Fibroblast of lung (primary cell): ENCODE data around the gene SPIB.

ENCODE experiments used
- CTCF ChIP-seq, 2 donors: IDR thresholded peaks in 1 of 2; conservative IDR thresholded peaks in 1 of 2; 1 replicate in 1 of 2; 2 replicates in 1 of 2; pipeline ENCODE4 v1.5.1; 2011 to 2012; ENCODE audit warnings: low read length in 2 of 2, control low read depth in 1 of 2, inconsistent platforms in 1 of 2, low read depth in 1 of 2, mild to moderate bottlenecking in 1 of 2
- EZH2 ChIP-seq: IDR thresholded peaks from 2 replicates; pipeline ENCODE4 v1.5.1; 2012; ENCODE audit warnings: low read length, control low read depth, mild to moderate bottlenecking; ENCODE audit errors: missing control alignments

- TF ChIP-seq EZH2 = no peak
- no peak for TF ChIP-seq CTCF (conservative IDR thresholded peaks at IDR 0.05 in 1 of 2, IDR thresholded peaks at IDR 0.05 in 1 of 2; ENCODE audit: low read depth in 1 of 2, low read length in 2 of 2)
These were observed 59.2 kb downstream of the SPIB start for GRCh38 chr19:50477751-50478515.
